GM12878 (cell line): Measurements from ENCODE around the gene GOLGA6A. TPM values are rescaled to one million over a fixed set of nuclear protein-coding genes. Genes with fewer than 3 reads are reported as not detected.

ENCODE experiments used
- BCL11A ChIP-seq: IDR thresholded peaks from 2 replicates; pipeline ENCODE4 v1.6.1; 2011; ENCODE audit warnings: low read depth, low read length
- CBX3 ChIP-seq: fragments of 200-600 bp; sonication (generic); IDR thresholded peaks from 2 replicates; pipeline ENCODE4 v1.6.1; 2016; ENCODE audit warnings: low read depth, borderline replicate concordance
- FOS ChIP-seq: IDR thresholded peaks from 3 replicates; pipeline ENCODE4 v1.6.1; 2011; ENCODE audit warnings: borderline replicate concordance; ENCODE audit not compliant: insufficient read length; ENCODE audit errors: extremely low read depth
- FOXM1 ChIP-seq: IDR thresholded peaks from 2 replicates; pipeline ENCODE4 v1.6.1; 2012; ENCODE audit warnings: low read depth, mild to moderate bottlenecking, inconsistent platforms, low read length, moderate library complexity
- KDM1A ChIP-seq: fragments of 200-600 bp; sonication (generic); IDR thresholded peaks from 2 replicates; pipeline ENCODE4 v1.6.1; 2016; ENCODE audit warnings: borderline replicate concordance
- MXI1 ChIP-seq: fragments of 150-350 bp; IDR thresholded peaks from 2 replicates; pipeline ENCODE4 v1.6.1; 2011; ENCODE audit warnings: low read depth, mild to moderate bottlenecking, inconsistent platforms, low read length, improper control_type of control experiment
- NFIC ChIP-seq: IDR thresholded peaks from 2 replicates; pipeline ENCODE4 v1.6.1; 2012; ENCODE audit warnings: low read depth, mild to moderate bottlenecking, inconsistent platforms, low read length, moderate library complexity
- NFXL1 ChIP-seq: fragments of 450-650 bp; IDR thresholded peaks from 2 replicates; pipeline ENCODE4 v1.6.1; 2017; ENCODE audit warnings: antibody characterized with exemption, mild to moderate bottlenecking, borderline replicate concordance
- PAX5 ChIP-seq: IDR thresholded peaks from 2 replicates; pipeline ENCODE4 v1.6.1; 2011; ENCODE audit warnings: low read depth, low read length, borderline replicate concordance
- PAX8 ChIP-seq: fragments of 450-650 bp; IDR thresholded peaks from 2 replicates; pipeline ENCODE4 v1.6.1; 2017; ENCODE audit warnings: mild to moderate bottlenecking, moderate library complexity
- POLR2AphosphoS5 ChIP-seq: IDR thresholded peaks from 2 replicates; pipeline ENCODE4 v1.6.1; 2011; ENCODE audit warnings: mild to moderate bottlenecking, low read length, inconsistent platforms
- POU2F2 ChIP-seq: IDR thresholded peaks from 3 replicates; pipeline ENCODE4 v1.6.1; 2011; ENCODE audit warnings: low read depth, mild to moderate bottlenecking, low read length, borderline replicate concordance
- RAD21 ChIP-seq: IDR thresholded peaks from 2 replicates; pipeline ENCODE4 v1.6.1; 2011; ENCODE audit warnings: mild to moderate bottlenecking, low read depth, low read length, moderate library complexity; ENCODE audit not compliant: insufficient read depth
- RB1 ChIP-seq: fragments of 450-650 bp; formaldehyde crosslinking; IDR thresholded peaks from 2 replicates; pipeline ENCODE4 v1.6.1; 2017; ENCODE audit warnings: mild to moderate bottlenecking, borderline replicate concordance
- RELA ChIP-seq: fragments of 450-650 bp; IDR thresholded peaks from 2 replicates; pipeline ENCODE4 v1.8.0; 2014; ENCODE audit warnings: borderline replicate concordance; ENCODE audit not compliant: partially characterized antibody
- YY1 ChIP-seq: IDR thresholded peaks from 2 replicates; pipeline ENCODE4 v1.6.1; 2011; ENCODE audit warnings: low read depth, mild to moderate bottlenecking, low read length
- polyA plus RNA-seq, 11 experiments: library from polyadenylated mRNA; depleted of rRNA in 4 of 11; unstranded in 6 of 11; stranded (reverse) in 5 of 11; fragments of >200 nt; fragmentation: Nextera tagmentation in 4 of 11; fragmentation: Illumina TruSeq in 1 of 11; extraction: Ambion mirVana in 4 of 11; extraction: Trizol in 1 of 11; gene quantifications; 1 replicate in 1 of 11; 2 replicates in 10 of 11; pipeline versions ENCODE4 v1.2.1 to v1.2.3, GENCODE V29; 2011 to 2016; ENCODE audit warnings: inconsistent platforms in 2 of 11, missing spikeins in 2 of 11, low read depth in 1 of 11
- total RNA-seq, 4 experiments: library from RNA; depleted of rRNA in 3 of 4; stranded (reverse); fragments of >200 nt in 3 of 4; fragmentation: Illumina TruSeq in 1 of 4; extraction: Trizol in 1 of 4; gene quantifications; 2 replicates each; pipeline versions ENCODE4 v1.2.1 to v1.2.3, GENCODE V29; 2013 to 2021
- TF ChIP-seq, protein P1 (sequence below): fragments of 450-650 bp; IDR thresholded peaks from 2 replicates; pipeline ENCODE4 v1.6.1; 2016; ENCODE audit warnings: mild to moderate bottlenecking
- TF ChIP-seq, protein P2 (sequence below): fragments of 450-650 bp; conservative IDR thresholded peaks from 2 replicates; pipeline ENCODE4 v1.6.1; 2017; ENCODE audit warnings: mild to moderate bottlenecking, moderate library complexity

The GOLGA6A gene
- total and polyA plus RNA-seq, 10 of the 15 experiments (the other 5 are each of a cell fraction or from before 2014, with no cell fraction given): not detected

DNA sequence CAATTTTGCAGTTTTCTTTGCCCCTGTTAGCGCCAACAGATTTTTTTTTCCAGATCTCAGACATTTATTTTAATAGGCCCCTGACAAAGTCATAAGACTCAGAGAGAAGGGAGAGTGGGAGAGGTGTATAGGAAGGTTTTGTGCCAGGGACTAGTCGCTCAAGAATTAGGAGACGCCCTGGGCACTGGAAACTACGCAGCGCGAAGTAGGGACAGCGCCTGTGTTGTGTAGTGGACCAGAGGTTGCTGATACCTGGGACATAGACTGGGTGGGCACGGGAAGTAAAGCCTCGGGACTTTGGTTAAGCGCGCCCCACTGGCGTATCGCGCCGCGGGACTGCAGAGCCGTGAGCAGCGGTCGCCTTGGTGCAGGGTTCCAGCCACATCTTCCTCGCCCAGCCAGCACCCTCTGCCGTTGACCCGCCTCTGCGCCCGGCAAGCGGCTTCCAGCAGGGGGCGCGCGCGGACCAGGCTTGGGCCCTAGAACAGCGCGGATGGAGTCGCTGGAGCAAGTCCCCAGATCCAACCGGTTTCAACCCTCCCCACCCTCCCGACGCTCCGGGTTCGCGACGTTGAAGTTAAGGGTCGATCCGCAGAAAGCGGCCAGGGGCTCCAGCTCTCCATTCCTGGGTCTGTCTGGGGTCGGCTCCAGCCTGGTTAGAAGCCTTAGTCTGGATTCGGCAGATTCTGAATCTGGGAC is 45.1 kb upstream of the GOLGA6A start (continued):
- peak; percentile 17 for TF ChIP-seq RELA
- TF ChIP-seq NFXL1: no peak
- peak; percentile 36; the same call in 1 of the 2 replicates for TF ChIP-seq RB1
- no peak for TF ChIP-seq BCL11A
- no peak for TF ChIP-seq PAX8
- peak; percentile 87 for TF ChIP-seq YY1
- no peak for TF ChIP-seq KDM1A
- TF ChIP-seq, protein P1, sequence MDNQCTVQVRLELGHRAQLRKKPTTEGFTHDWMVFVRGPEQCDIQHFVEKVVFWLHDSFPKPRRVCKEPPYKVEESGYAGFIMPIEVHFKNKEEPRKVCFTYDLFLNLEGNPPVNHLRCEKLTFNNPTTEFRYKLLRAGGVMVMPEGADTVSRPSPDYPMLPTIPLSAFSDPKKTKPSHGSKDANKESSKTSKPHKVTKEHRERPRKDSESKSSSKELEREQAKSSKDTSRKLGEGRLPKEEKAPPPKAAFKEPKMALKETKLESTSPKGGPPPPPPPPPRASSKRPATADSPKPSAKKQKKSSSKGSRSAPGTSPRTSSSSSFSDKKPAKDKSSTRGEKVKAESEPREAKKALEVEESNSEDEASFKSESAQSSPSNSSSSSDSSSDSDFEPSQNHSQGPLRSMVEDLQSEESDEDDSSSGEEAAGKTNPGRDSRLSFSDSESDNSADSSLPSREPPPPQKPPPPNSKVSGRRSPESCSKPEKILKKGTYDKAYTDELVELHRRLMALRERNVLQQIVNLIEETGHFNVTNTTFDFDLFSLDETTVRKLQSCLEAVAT: no peak
- TF ChIP-seq PAX5: peak; percentile 47; the same call in 1 of the 2 replicates
- TF ChIP-seq NFIC: no peak
- no peak for TF ChIP-seq MXI1
- no peak for TF ChIP-seq FOXM1
- no peak for TF ChIP-seq POU2F2
- TF ChIP-seq RAD21: peak; percentile 99
- no peak for TF ChIP-seq FOS
- TF ChIP-seq, protein P2, sequence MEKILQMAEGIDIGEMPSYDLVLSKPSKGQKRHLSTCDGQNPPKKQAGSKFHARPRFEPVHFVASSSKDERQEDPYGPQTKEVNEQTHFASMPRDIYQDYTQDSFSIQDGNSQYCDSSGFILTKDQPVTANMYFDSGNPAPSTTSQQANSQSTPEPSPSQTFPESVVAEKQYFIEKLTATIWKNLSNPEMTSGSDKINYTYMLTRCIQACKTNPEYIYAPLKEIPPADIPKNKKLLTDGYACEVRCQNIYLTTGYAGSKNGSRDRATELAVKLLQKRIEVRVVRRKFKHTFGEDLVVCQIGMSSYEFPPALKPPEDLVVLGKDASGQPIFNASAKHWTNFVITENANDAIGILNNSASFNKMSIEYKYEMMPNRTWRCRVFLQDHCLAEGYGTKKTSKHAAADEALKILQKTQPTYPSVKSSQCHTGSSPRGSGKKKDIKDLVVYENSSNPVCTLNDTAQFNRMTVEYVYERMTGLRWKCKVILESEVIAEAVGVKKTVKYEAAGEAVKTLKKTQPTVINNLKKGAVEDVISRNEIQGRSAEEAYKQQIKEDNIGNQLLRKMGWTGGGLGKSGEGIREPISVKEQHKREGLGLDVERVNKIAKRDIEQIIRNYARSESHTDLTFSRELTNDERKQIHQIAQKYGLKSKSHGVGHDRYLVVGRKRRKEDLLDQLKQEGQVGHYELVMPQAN: no peak
- TF ChIP-seq CBX3: no peak
- TF ChIP-seq POLR2AphosphoS5: no peak
